Glomerular visceral epithelial cell (primary cell): ENCODE results near the gene ITGB1BP2.
"Not testable (repeated sequence)": the region's sequence is repeated elsewhere in the genome, so short reads cannot be mapped to it uniquely, and the experiment has no call there.

Experiments
- DNase-seq: peaks from one replicate; pipeline ENCODE4 v3.0.0-alpha.2; 2016; ENCODE audit errors: extremely low spot score

The ITGB1BP2 gene

GRCh38 chrX:71302461-71303213, 1.1 kb downstream of the ITGB1BP2 start:
- DNase-seq: no peak

GRCh38 chrX:71304561-71304960, 3.0 kb downstream of the ITGB1BP2 start:
- no peak for DNase-seq

- DNase-seq: no peak
These were observed 14.4 kb downstream of the ITGB1BP2 start for GRCh38 chrX:71315917-71316316.

GRCh38 chrX:71316959-71317358, 15.4 kb downstream of the ITGB1BP2 start:
- not testable (repeated sequence) for DNase-seq

- no peak for DNase-seq
These were observed 18.6 kb downstream of the ITGB1BP2 start for GRCh38 chrX:71320126-71320525.

- no peak for DNase-seq
These were observed 20.2 kb downstream of the ITGB1BP2 start for GRCh38 chrX:71321731-71322130.

GRCh38 chrX:71324452-71324851, 22.9 kb downstream of the ITGB1BP2 start:
- DNase-seq: not testable (repeated sequence)

- DNase-seq: no peak
These were observed 24.8 kb downstream of the ITGB1BP2 start for GRCh38 chrX:71326394-71326793.

- not testable (repeated sequence) for DNase-seq
These were observed 47.7 kb downstream of the ITGB1BP2 start for GRCh38 chrX:71349151-71349665.

- not testable (repeated sequence) for DNase-seq
These were observed 48.3 kb downstream of the ITGB1BP2 start for GRCh38 chrX:71349867-71350266.

GRCh38 chrX:71352439-71352838, 50.9 kb downstream of the ITGB1BP2 start:
- DNase-seq: not testable (repeated sequence)
